HG03097 (cell line): ENCODE data around the gene SMIM38.

ENCODE experiments used
- ATAC-seq: cut with Tn5 transposase; IDR thresholded peaks from one replicate; pipeline ENCODE4 v1.9.1; 2021; ENCODE audit not compliant: unreplicated experiment, low FRiP score

Gene SMIM38

DNA sequence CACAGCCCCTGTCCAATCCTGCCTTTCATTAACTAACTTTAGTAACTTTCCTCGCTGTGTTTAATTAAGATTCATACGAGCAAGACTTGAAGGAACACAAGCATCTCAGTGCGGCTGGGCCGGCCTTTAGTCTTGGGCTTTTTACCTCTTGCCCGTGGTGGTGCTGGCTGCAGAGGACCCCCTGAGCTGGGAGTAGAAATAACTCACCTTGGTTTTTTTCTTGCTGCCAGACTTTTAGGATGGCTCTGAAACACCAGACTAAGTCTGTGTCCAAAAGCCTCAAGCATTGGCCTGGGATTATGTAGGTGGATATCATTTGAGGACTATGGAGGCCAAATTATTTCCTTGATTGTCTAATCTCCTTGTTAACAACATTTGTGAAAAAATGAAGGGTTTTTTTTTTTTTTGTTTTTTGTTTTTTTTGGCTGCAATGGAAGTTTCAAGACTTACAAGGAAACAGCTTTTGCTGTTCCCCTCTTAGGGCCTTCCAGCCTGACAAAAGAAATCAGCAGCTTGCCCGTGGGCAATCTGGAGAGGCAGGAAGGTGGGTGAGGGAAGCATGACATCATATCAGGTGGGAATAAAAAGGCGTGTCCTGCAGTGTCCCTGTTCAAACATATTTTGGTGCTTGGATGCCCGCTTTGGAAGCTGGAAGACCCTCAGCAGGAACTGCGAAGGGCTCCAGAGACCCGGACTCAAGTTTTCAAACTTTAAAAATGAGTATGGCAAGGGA is 44.0 kb downstream of the SMIM38 start:
- no peak for ATAC-seq

- no peak for ATAC-seq
Measured at GRCh38 chr11:69200331-69201065, 44.8 kb downstream of the SMIM38 start.

- no peak for ATAC-seq
Measured at GRCh38 chr11:69201066-69201365, 45.3 kb downstream of the SMIM38 start.

- ATAC-seq = no peak
Measured at GRCh38 chr11:69201764-69202370, 46.1 kb downstream of the SMIM38 start.

GRCh38 chr11:69202511-69203221 is 46.9 kb downstream of the SMIM38 start:
- no peak for ATAC-seq

DNA sequence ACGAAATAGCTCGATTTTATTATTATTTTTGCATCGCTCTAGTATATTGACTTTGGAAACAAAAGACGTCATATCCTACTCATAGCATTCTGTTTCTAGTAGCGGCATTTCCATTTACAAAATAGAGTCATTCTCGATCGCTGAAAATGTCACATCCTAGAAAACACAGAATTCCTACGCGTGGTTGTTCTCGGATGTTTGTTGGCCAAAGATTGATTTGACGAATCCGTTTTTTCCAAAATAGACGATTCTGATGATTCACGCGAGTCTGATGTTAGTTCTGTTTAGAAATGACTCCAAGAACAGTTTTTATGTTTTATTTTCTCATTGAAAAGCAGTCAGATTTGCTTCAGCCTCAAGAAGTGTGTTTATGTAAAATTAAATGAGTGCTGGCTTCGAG is 47.6 kb downstream of the SMIM38 start:
- no peak for ATAC-seq

DNA sequence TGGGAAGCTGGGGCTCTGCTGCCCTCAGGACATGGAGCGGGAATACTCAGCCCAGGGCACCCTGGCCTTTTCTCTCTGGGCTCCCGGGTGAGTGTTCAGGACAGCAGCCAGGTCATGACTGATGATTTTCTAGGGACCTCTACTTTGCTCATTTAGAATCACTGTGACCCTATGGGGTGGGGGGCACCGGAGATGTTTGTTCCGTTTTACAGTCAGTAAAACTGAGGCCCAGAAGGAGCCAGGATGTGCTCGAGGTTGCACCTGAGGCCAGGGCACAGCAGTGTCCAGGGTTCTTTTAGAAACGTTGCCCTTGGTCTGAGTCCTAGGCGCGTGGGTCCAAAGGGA is 48.1 kb downstream of the SMIM38 start:
- ATAC-seq = no peak

DNA sequence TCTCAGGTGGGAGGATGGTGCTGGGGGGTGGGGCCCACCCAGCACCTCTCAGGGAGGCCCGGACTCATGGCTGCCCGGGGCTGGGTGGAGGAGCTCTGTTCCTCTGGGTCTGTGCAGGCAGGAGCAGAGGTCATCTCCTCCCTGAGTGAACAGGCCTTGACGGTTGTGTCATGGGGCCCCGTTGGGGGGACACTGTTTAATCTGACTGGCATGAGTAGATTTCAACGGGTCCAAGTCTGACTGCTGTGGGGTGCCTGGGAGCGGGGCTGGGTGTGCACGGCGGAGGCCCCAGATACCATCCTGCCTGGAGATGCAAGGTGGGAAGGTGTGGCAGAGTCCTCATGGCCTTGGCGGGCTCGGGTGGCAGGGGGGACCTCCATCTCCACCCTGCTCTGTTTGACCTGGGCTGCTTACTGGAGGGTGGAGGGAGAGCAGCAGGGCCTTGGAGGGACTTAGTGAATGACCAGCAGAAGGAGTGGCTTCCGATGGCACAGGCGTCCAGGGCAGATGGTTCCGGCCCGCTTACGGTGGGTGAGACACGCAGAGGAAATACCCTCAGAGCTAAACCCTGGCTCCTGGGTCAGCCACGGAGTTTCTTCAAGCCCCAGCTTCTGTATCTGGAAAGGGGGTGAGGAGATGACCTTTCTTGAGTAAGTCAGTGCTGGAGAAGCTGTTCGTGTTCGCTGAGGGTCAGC is 48.7 kb downstream of the SMIM38 start:
- ATAC-seq = no peak

GRCh38 chr11:69204941-69205742 is 49.4 kb downstream of the SMIM38 start:
- no peak for ATAC-seq
